Gastroesophageal sphincter (tissue), 3 donors: ENCODE results near the gene CEMIP.
"Not testable (repeated sequence)": the region's sequence is repeated elsewhere in the genome, so short reads cannot be mapped to it uniquely, and the experiment has no call there.

Experiments used
- POLR2A ChIP-seq, 2 donors: fragments of 450-650 bp; IDR thresholded peaks; one replicate each; pipeline ENCODE4 v1.6.1; 2017; ENCODE audit warnings: antibody characterized with exemption in 2 of 2, mild to moderate bottlenecking in 2 of 2, moderate library complexity in 1 of 2
- POLR2AphosphoS5 ChIP-seq: sonication (generic); formaldehyde crosslinking; IDR thresholded peaks from one replicate; pipeline ENCODE4 v1.6.1; 2017; ENCODE audit warnings: antibody characterized with exemption
- TF ChIP-seq, protein P1 (sequence below), 4 experiments: fragments of 200-600 bp in 2 of 4; fragments of 450-650 bp in 2 of 4; sonication (generic) in 1 of 4; IDR thresholded peaks; one replicate each; pipeline ENCODE4 v1.5.1; 2017 to 2019; ENCODE audit warnings: antibody characterized with exemption in 4 of 4, mild to moderate bottlenecking in 2 of 4, moderate library complexity in 2 of 4

DNA sequence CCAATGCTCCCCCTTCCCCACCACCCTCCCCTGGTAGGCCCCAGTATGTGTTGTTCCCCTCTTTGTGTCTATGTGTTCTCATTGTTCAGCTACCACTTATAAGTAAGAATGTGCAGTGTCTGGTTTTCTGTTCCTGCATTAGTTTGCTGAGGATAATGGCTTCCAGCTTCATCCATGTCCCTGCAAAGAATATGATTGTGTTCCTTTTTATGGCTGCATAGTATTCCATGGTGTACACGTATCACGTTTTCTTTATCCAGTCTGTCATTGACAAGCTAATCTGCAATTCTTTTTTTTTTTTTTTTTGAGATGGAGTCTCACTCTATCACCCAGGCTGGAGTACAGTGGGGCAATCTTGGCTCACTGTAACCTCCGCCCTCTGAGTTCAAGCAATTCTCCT is 15.9 kb upstream of the CEMIP start:
- TF ChIP-seq POLR2A (IDR thresholded peaks at IDR 0.05); POLR2AphosphoS5: not testable (repeated sequence)
- TF ChIP-seq, protein P1, sequence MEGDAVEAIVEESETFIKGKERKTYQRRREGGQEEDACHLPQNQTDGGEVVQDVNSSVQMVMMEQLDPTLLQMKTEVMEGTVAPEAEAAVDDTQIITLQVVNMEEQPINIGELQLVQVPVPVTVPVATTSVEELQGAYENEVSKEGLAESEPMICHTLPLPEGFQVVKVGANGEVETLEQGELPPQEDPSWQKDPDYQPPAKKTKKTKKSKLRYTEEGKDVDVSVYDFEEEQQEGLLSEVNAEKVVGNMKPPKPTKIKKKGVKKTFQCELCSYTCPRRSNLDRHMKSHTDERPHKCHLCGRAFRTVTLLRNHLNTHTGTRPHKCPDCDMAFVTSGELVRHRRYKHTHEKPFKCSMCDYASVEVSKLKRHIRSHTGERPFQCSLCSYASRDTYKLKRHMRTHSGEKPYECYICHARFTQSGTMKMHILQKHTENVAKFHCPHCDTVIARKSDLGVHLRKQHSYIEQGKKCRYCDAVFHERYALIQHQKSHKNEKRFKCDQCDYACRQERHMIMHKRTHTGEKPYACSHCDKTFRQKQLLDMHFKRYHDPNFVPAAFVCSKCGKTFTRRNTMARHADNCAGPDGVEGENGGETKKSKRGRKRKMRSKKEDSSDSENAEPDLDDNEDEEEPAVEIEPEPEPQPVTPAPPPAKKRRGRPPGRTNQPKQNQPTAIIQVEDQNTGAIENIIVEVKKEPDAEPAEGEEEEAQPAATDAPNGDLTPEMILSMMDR (IDR thresholded peaks at IDR 0.05): not testable (repeated sequence)
